BE2C (cell line): ENCODE measurements around the gene SIM2.

ENCODE experiments used
- DNase-seq: peaks from one replicate; pipeline ENCODE4 v3.0.0-alpha.2; 2020
- H3K27me3 ChIP-seq: fragments of 250-450 bp; sonication (Bioruptor Pico); 2 replicates; pipeline ENCODE4 v1.5.1; 2020; ENCODE audit warnings: mild to moderate bottlenecking
- H3K36me3 ChIP-seq: fragments of 250-450 bp; sonication (Bioruptor Pico); 2 replicates; pipeline ENCODE4 v1.5.1; 2020; ENCODE audit warnings: mild to moderate bottlenecking
- H3K4me1 ChIP-seq: fragments of 250-450 bp; sonication (Bioruptor Pico); 2 replicates; pipeline ENCODE4 v1.5.1; 2020
- H3K4me3 ChIP-seq: 2 replicates; pipeline ENCODE4 v1.5.1; 2011; ENCODE audit warnings: low read depth, low read length
- H3K9me3 ChIP-seq: fragments of 250-450 bp; sonication (Bioruptor Pico); 2 replicates; pipeline ENCODE4 v1.5.1; 2020
- TF ChIP-seq, protein P1 (sequence below): IDR thresholded peaks from 2 replicates; pipeline ENCODE4 v1.5.1; 2012; ENCODE audit warnings: mild to moderate bottlenecking, low read depth, low read length

SIM2 gene

DNA sequence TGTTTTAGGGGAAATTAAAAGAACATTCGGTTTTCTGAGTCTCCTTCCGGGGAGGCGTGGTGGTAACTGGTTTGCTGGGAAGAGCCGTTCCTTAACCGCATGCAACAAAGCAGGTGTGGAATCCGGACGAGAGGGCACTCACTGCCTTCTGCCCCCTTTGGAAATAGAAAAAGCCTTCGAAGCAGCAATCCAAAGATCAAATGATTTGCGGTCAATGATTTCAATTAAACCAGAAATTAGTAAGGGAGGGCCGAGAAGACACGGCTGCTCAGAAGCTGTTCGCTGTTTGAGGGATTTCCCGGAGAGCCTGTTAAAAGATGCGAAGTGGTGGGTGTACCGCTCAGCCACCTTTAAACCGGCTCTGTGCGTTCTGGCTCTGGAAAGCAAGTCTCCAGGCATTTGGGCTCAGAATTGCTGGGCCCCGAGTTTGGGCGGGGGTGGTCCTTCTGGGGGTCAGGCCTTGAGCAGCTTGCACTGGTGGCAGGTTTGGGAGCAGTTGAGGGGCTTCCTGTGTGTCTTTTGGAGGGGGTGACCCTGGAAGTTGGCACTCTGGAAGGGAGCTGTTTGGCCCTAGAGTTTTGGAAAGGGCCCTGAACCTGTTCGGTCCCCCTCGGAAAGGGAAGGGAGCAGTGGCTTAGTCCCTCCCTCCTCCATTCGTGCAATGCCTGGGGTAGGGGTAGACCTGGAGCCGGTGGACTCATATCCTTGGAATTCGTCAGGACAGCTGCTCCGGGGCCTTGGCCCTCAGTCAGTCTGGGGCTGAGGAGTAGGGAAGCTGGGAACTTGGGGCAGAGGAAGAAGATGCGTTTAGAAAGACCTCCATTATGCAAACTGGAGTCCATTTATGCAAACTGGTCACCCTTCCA, 3.1 kb downstream of the SIM2 start:
- H3K4me1 ChIP-seq: no peaks in the 10 kb centered on the region
- no peak overlapping the region for H3K4me3 ChIP-seq
- H3K36me3 ChIP-seq: no peaks in the 10 kb centered on the region
- DNase-seq: no peak
- TF ChIP-seq, protein P1, sequence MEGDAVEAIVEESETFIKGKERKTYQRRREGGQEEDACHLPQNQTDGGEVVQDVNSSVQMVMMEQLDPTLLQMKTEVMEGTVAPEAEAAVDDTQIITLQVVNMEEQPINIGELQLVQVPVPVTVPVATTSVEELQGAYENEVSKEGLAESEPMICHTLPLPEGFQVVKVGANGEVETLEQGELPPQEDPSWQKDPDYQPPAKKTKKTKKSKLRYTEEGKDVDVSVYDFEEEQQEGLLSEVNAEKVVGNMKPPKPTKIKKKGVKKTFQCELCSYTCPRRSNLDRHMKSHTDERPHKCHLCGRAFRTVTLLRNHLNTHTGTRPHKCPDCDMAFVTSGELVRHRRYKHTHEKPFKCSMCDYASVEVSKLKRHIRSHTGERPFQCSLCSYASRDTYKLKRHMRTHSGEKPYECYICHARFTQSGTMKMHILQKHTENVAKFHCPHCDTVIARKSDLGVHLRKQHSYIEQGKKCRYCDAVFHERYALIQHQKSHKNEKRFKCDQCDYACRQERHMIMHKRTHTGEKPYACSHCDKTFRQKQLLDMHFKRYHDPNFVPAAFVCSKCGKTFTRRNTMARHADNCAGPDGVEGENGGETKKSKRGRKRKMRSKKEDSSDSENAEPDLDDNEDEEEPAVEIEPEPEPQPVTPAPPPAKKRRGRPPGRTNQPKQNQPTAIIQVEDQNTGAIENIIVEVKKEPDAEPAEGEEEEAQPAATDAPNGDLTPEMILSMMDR: no peak
- H3K9me3 ChIP-seq: no peaks in the 10 kb centered on the region
- H3K27me3 ChIP-seq: peaks cover 99% of the 10 kb centered on the region

DNA sequence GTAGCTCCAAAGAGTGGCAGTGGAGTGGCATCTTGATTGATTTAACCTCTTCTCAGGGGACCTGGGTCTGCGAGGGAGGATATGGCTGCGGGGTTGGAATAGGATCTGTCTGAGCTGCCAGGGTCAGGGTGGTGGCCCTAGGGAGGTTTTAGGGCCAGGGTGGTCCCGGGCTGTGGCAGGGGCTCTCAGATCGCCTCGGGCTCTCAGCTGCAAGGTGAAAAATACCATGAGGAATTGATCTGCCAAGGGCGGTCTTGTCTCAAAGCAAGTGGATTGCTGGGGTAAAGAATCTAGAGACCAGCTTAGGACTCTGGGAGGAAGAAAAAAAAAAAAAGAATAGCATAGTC, 3.7 kb downstream of the SIM2 start:
- Histone ChIP-seq H3K4me1 (no peaks in the 10 kb centered on the region), H3K27me3 (peaks cover 99% of the 10 kb centered on the region), H3K9me3 (no peaks in the 10 kb centered on the region), H3K36me3 (no peaks in the 10 kb centered on the region), H3K4me3 (no peak overlapping the region)
- TF ChIP-seq, protein P1: no peak
- DNase-seq: no peak

GRCh38 chr21:36703123-36703522, 4.2 kb downstream of the SIM2 start:
- Histone ChIP-seq H3K36me3 (no peaks in the 10 kb centered on the region), H3K4me3 (no peak overlapping the region), H3K9me3 (no peaks in the 10 kb centered on the region), H3K27me3 (peaks cover 99% of the 10 kb centered on the region), H3K4me1 (no peaks in the 10 kb centered on the region)
- TF ChIP-seq, protein P1: no peak
- DNase-seq: no peak

DNA sequence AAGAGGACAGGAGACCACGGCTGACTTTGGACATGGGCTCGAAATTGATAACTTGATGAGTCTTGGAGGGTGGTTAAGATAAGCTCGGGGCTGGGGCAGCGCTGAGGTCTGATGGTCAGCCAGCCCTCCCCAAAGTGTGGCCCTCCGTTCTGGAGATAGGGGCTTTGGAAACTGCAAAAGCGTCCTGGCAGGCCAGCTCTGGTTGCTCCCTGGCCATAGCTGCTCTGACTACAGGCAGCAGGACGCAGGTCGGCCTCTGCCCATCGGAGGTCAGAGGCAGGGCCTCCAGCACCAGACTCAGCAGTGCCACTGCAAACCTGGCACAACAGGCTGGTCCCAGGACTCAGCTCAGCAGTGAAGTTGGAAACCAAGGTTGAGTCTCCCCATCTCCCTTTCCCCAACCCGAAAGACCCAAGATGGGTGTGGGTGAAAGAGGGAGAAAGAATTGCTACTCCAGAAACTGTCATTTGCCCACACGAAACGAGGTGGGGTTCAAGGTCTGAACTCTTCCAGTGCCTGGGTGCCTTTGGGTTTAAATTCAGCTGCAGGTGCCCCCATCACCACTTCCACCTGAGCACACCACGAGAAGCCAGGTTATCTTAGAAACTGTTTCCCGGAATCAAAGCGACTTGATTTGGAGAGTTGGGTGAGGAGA, 4.8 kb downstream of the SIM2 start:
- no peak overlapping the region for H3K4me3 ChIP-seq
- no peak for DNase-seq
- H3K27me3 ChIP-seq: peaks cover 99% of the 10 kb centered on the region
- no peaks in the 10 kb centered on the region for H3K9me3 ChIP-seq
- H3K36me3 ChIP-seq: no peaks in the 10 kb centered on the region
- TF ChIP-seq, protein P1: no peak
- no peaks in the 10 kb centered on the region for H3K4me1 ChIP-seq

DNA sequence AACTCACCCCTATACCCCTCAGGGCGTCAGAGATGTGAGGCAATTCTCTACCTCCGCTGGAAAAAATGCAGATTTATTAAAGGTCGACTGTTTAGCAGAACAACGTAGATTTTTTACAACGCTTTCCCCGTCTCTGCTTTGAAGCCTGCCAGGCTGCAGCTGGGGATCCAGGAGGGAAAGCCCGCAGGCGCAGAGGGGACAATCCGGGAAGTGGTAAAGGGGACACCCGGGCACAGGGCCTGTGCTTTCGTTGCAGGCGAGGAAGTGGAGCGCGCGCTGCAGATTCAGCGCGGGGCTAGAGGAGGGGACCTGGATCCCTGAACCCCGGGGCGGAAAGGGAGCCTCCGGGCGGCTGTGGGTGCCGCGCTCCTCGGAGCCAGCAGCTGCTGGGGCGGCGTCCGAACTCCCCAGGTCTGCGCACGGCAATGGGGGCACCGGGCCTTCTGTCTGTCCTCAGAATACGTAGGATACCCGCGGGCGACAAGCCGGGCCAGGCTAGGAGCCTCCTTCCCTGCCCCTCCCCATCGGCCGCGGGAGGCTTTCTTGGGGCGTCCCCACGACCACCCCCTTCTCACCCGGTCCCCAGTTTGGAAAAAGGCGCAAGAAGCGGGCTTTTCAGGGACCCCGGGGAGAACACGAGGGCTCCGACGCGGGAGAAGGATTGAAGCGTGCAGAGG, 5.5 kb downstream of the SIM2 start:
- no peaks in the 10 kb centered on the region for H3K36me3 ChIP-seq
- H3K4me3 ChIP-seq: no peak overlapping the region
- no peak for DNase-seq
- H3K27me3 ChIP-seq: peaks cover 100% of the 10 kb centered on the region
- TF ChIP-seq, protein P1: no peak
- H3K4me1 ChIP-seq: no peaks in the 10 kb centered on the region
- H3K9me3 ChIP-seq: no peaks in the 10 kb centered on the region
